H9 (cell line): ENCODE measurements around the gene ZNF365. TPM values are rescaled to one million over a fixed set of nuclear protein-coding genes. Genes with fewer than 3 reads are reported as not detected.

Source experiments
- DNase-seq: peaks from one replicate; pipeline ENCODE4 v3.0.0-alpha.2; 2017
- H2AFZ ChIP-seq: one replicate; pipeline ENCODE4 v1.6.1; 2013; ENCODE audit warnings: mild to moderate bottlenecking, low read length, control low read depth, moderate library complexity
- H2AK5ac ChIP-seq: 2 replicates; pipeline ENCODE4 v1.6.1; 2013; ENCODE audit warnings: low read length, control low read depth, mixed read lengths; ENCODE audit not compliant: insufficient read length
- H2BK120ac ChIP-seq: one replicate; pipeline ENCODE4 v1.6.1; 2013; ENCODE audit warnings: low read depth, mild to moderate bottlenecking, low read length, control low read depth, inconsistent platforms; ENCODE audit not compliant: poor library complexity, severe bottlenecking
- H2BK12ac ChIP-seq: 2 replicates; pipeline ENCODE4 v1.6.1; 2013; ENCODE audit warnings: low read length, control low read depth, mixed read lengths, low read depth; ENCODE audit not compliant: insufficient read length
- H2BK15ac ChIP-seq: 2 replicates; pipeline ENCODE4 v1.6.1; 2013; ENCODE audit warnings: low read depth, low read length, control low read depth
- H2BK20ac ChIP-seq: one replicate; pipeline ENCODE4 v1.6.1; 2013; ENCODE audit warnings: low read depth, mild to moderate bottlenecking, low read length, control low read depth, inconsistent platforms; ENCODE audit not compliant: poor library complexity, severe bottlenecking
- H2BK5ac ChIP-seq: 2 replicates; pipeline ENCODE4 v1.6.1; 2013; ENCODE audit warnings: low read length, control low read depth, mixed read lengths; ENCODE audit not compliant: insufficient read length
- H3K14ac ChIP-seq: 2 replicates; pipeline ENCODE4 v1.6.1; 2013; ENCODE audit warnings: low read length, control low read depth; ENCODE audit not compliant: insufficient read depth
- H3K18ac ChIP-seq: 2 replicates; pipeline ENCODE4 v1.6.1; 2013; ENCODE audit warnings: low read depth, mild to moderate bottlenecking, mixed read lengths, low read length, control low read depth; ENCODE audit not compliant: insufficient read length
- H3K23ac ChIP-seq: 2 replicates; pipeline ENCODE4 v1.6.1; 2013; ENCODE audit warnings: low read length, control low read depth, mixed read lengths, low read depth; ENCODE audit not compliant: insufficient read length
- H3K23me2 ChIP-seq: 2 replicates; pipeline ENCODE4 v1.6.1; 2013; ENCODE audit warnings: low read depth, mild to moderate bottlenecking, mixed read lengths, low read length, control low read depth; ENCODE audit not compliant: insufficient read length, poor library complexity, severe bottlenecking
- H3K27ac ChIP-seq: 2 replicates; pipeline ENCODE4 v1.5.1; 2013; ENCODE audit warnings: low read length, control low read depth, mixed read lengths, low read depth; ENCODE audit not compliant: insufficient read length
- H3K27me3 ChIP-seq: 2 replicates; pipeline ENCODE4 v1.6.1; 2013; ENCODE audit warnings: low read length, control low read depth, inconsistent platforms; ENCODE audit not compliant: insufficient read depth
- H3K4ac ChIP-seq: 2 replicates; pipeline ENCODE4 v1.6.1; 2013; ENCODE audit warnings: low read depth, mild to moderate bottlenecking, control low read depth, inconsistent platforms, low read length, moderate library complexity
- H3K4me1 ChIP-seq: 2 replicates; pipeline ENCODE4 v1.6.1; 2013; ENCODE audit warnings: low read length, control low read depth, inconsistent platforms; ENCODE audit not compliant: insufficient read depth
- H3K4me2 ChIP-seq: 2 replicates; pipeline ENCODE4 v1.6.1; 2013; ENCODE audit warnings: low read length, control low read depth, mixed read lengths; ENCODE audit not compliant: insufficient read length, insufficient read depth
- H3K56ac ChIP-seq: 2 replicates; pipeline ENCODE4 v1.6.1; 2013; ENCODE audit warnings: low read depth, mild to moderate bottlenecking, mixed read lengths, low read length, control low read depth; ENCODE audit not compliant: insufficient read length
- H3K79me1 ChIP-seq: 2 replicates; pipeline ENCODE4 v1.6.1; 2013; ENCODE audit warnings: low read depth, mild to moderate bottlenecking, moderate library complexity, low read length, control low read depth, inconsistent platforms; ENCODE audit not compliant: insufficient read depth, poor library complexity, severe bottlenecking
- H3K79me2 ChIP-seq: 2 replicates; pipeline ENCODE4 v1.6.1; 2013; ENCODE audit warnings: low read length, control low read depth, inconsistent platforms; ENCODE audit not compliant: insufficient read depth
- H3K9ac ChIP-seq: 2 replicates; pipeline ENCODE4 v1.6.1; 2013; ENCODE audit warnings: low read length, control low read depth, mixed read lengths; ENCODE audit not compliant: insufficient read length; ENCODE audit errors: extremely low read depth
- H3K9me3 ChIP-seq: one replicate; pipeline ENCODE4 v1.6.1; 2013; ENCODE audit warnings: low read depth, low read length, inconsistent platforms; ENCODE audit not compliant: control insufficient read depth
- H3T11ph ChIP-seq: one replicate; pipeline ENCODE4 v1.6.1; 2013; ENCODE audit warnings: mild to moderate bottlenecking, low read length, control low read depth, inconsistent platforms
- H4K20me1 ChIP-seq: one replicate; pipeline ENCODE4 v1.6.1; 2013; ENCODE audit not compliant: control insufficient read depth, insufficient read length, insufficient read depth
- H4K5ac ChIP-seq: 2 replicates; pipeline ENCODE4 v1.6.1; 2013; ENCODE audit warnings: low read depth, mild to moderate bottlenecking, mixed read lengths, low read length, control low read depth; ENCODE audit not compliant: insufficient read length
- H4K8ac ChIP-seq: replicated peaks from 2 replicates; pipeline ENCODE4 v1.6.1; 2013; ENCODE audit warnings: low read length, control low read depth, mixed read lengths, low read depth; ENCODE audit not compliant: insufficient read length
- H4K91ac ChIP-seq: 2 replicates; pipeline ENCODE4 v1.6.1; 2013; ENCODE audit warnings: low read depth, mild to moderate bottlenecking, moderate library complexity, mixed read lengths, low read length, control low read depth; ENCODE audit not compliant: insufficient read length
- H3K27ac Mint-ChIP-seq, 3 experiments: 2 replicates in 2 of 3; 3 replicates in 1 of 3; pipeline ENCODE4 v1.8.0; 2020 to 2021; ENCODE audit warnings: mixed read lengths in 3 of 3, mild to moderate bottlenecking in 1 of 3, moderate library complexity in 1 of 3
- H3K27me3 Mint-ChIP-seq: 2 replicates; pipeline ENCODE4 v1.8.0; 2021; ENCODE audit warnings: low read depth, mild to moderate bottlenecking, moderate library complexity, mixed read lengths
- H3K36me3 Mint-ChIP-seq, 3 experiments: 2 replicates in 2 of 3; 3 replicates in 1 of 3; pipeline ENCODE4 v1.8.0; 2020 to 2021; ENCODE audit warnings: low read depth in 3 of 3, mixed read lengths in 3 of 3; ENCODE audit not compliant: insufficient read depth in 1 of 3
- H3K4me1 Mint-ChIP-seq, 2 experiments: 2 replicates each; pipeline ENCODE4 v1.8.0; 2020; ENCODE audit warnings: mixed read lengths in 2 of 2
- H3K4me3 Mint-ChIP-seq, 2 experiments: 2 replicates in 1 of 2; 3 replicates in 1 of 2; pipeline ENCODE4 v1.8.0; 2020 to 2021; ENCODE audit warnings: mild to moderate bottlenecking in 2 of 2, mixed read lengths in 2 of 2, moderate library complexity in 1 of 2
- H3K9me3 Mint-ChIP-seq, 2 experiments: 2 replicates in 1 of 2; 3 replicates in 1 of 2; pipeline ENCODE4 v1.8.0; 2020; ENCODE audit warnings: mild to moderate bottlenecking in 2 of 2, mixed read lengths in 2 of 2, moderate library complexity in 1 of 2
- WGBS: extraction: QIAGEN DNeasy Blood & Tissue Kit; methylation state at CpG from one replicate; pipeline ENCODE4 v1.1.7; 2013; ENCODE audit warnings: missing lambda C conversion rate, low lambda C conversion rate, mixed read lengths; ENCODE audit not compliant: insufficient read length; ENCODE audit errors: extremely low coverage; 5-methylcytosine and 5-hydroxymethylcytosine counted together
- total RNA-seq: library from RNA; stranded (reverse); gene quantifications from 2 replicates; pipeline ENCODE4 v1.2.1, GENCODE V29; 2021
- TF ChIP-seq, protein P1 (sequence below): fragments of 200-600 bp; sonication (generic); conservative IDR thresholded peaks from 3 replicates; pipeline ENCODE4 v1.8.0; 2021; ENCODE audit warnings: antibody characterized with exemption, mild to moderate bottlenecking

The ZNF365 gene
- total RNA-seq, 1 experiment from 2014 or later, result 0.59 TPM

DNA sequence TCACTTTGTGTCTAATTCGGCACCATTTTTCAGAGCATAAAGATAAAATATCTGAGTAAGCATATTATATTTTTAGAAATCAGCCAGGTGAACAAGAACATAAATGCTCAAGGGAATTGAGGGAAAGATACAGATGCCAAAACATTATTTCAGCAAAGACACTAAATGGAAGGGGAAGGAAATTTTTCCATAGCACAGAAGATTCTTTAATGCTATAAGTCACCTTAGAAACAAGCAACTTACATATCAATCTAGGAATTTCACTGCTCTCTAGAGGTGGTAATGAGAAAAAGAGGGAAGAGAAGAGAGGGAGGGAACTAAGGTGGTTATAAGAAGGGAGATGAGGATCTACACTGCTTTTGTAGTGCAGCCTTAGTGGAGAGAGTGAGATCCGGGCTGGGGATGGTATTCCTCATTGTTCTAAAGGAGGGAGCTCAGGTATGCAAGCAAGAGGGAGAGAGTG is 20.4 kb downstream of the ZNF365 start:
- Histone ChIP-seq H3K4ac (no peak overlapping the region), H2BK12ac (no peak overlapping the region), H3T11ph (no peak overlapping the region), H3K14ac (no peak overlapping the region), H3K9ac (no peak overlapping the region), H4K8ac (no peak overlapping the region), H3K23ac (no peak overlapping the region), H4K5ac (no peak overlapping the region), H2AFZ (no peak overlapping the region), H2BK20ac (no peak overlapping the region), H2BK5ac (no peak overlapping the region), H2BK120ac (no peak overlapping the region), H3K23me2 (no peaks in the 10 kb centered on the region), H3K79me2 (no peaks in the 10 kb centered on the region), H3K27me3 (no peaks in the 10 kb centered on the region), H4K20me1 (no peaks in the 10 kb centered on the region), H3K27ac (no peak overlapping the region), H3K18ac (no peak overlapping the region), H3K56ac (no peak overlapping the region), H3K4me2 (no peak overlapping the region), H2BK15ac (no peak overlapping the region), H3K4me1 (no peaks in the 10 kb centered on the region), H2AK5ac (no peak overlapping the region), H3K79me1 (no peaks in the 10 kb centered on the region), H4K91ac (no peak overlapping the region), H3K9me3 (no peaks in the 10 kb centered on the region)
- Mint-ChIP-seq H3K27me3 (0 out of 2 replicates have a peak, but pooled peaks cover 3% of the 10 kb centered on the region), H3K27ac (0 out of 7 replicates have a peak overlapping the region, but pooled peaks of 1 of the 3 experiments have one; percentile 69), H3K36me3 (no peaks in the 10 kb centered on the region), H3K4me3 (no peak overlapping the region), H3K4me1 (peaks cover 9% of the 10 kb centered on the region in 2 experiments), H3K9me3 (no peaks in the 10 kb centered on the region)
- WGBS, result no CpG with 5 or more reads among the region's 2 CpGs
- DNase-seq, result no peak
- TF ChIP-seq, protein P1, sequence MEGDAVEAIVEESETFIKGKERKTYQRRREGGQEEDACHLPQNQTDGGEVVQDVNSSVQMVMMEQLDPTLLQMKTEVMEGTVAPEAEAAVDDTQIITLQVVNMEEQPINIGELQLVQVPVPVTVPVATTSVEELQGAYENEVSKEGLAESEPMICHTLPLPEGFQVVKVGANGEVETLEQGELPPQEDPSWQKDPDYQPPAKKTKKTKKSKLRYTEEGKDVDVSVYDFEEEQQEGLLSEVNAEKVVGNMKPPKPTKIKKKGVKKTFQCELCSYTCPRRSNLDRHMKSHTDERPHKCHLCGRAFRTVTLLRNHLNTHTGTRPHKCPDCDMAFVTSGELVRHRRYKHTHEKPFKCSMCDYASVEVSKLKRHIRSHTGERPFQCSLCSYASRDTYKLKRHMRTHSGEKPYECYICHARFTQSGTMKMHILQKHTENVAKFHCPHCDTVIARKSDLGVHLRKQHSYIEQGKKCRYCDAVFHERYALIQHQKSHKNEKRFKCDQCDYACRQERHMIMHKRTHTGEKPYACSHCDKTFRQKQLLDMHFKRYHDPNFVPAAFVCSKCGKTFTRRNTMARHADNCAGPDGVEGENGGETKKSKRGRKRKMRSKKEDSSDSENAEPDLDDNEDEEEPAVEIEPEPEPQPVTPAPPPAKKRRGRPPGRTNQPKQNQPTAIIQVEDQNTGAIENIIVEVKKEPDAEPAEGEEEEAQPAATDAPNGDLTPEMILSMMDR, result no peak
